ENCODE data around the gene MSH3.
"Not testable (repeated sequence)": the region's sequence is repeated elsewhere in the genome, so short reads cannot be mapped to it uniquely, and the experiment has no call there.

MSH3 gene

DNA sequence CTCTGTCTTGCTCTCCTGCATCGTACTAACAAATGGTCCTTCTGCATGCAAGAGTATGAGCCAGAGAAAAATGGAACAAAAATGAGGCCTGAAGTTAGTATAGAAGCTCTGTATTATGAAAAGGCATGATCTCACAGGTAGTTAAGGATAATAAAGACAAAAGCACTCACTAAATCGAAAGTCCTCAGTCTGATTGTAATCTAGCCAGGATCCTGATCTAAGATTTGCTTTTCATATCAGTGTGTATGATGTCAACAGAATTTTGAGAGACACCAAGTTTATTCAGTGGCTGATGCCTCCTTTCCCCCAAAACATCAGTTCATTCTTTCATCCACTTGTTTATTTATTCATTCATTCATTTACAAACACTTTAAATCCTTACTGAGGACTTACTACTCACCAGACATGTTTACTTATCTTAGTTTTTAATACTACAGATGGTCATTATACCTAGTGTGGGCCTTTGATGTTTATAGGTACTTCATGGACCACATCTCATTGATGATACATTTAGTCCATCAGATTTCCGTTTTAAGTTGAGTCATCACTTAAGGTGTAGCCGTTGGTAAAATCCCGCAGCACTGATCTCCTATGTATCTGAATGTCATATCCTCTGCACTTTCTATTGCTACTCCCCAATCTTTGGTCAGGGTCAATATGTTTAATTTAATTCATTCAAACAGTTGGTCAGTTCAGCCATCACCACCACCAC is 105.6 kb downstream of the MSH3 start:
- no peak for DNase-seq

DNA sequence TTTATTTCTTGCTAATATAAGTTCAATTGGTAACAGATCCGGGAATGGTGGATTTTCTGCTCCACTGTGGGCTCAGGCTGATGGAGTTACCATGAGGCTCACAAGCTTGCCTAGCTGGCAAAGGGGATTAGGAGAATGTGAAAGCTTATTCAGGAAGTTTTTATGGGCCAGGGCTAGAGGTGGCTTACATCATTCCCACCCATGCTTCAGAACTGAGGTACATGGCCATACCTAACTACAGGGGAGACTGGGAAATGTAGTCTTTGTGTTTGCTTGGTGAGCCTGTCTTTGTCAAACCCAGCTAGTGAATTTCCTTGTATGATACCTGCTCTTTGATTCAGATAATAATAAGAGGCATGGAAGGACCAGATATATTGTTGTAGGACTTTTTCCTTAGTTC is 106.2 kb downstream of the MSH3 start:
- DNase-seq = no peak

DNA sequence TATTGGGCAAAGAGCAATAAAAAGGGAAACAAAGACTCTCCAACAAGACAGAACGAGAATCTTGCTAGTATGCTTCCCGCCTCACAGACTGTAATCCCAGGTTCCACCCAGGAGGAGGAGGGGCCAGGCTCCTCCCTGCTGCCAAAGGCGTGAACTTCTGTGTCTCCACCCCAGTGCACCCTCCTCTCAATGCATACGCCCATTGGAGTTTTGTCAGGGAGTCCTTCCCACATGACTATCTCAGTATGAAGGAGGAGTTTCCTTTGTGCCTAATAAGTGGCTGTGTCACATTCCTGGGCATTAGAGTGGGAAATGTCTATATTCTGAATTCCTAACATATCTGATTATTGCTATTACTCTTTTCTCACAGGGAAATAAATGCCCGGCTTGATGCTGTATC is 106.7 kb downstream of the MSH3 start:
- DNase-seq = no peak

DNA sequence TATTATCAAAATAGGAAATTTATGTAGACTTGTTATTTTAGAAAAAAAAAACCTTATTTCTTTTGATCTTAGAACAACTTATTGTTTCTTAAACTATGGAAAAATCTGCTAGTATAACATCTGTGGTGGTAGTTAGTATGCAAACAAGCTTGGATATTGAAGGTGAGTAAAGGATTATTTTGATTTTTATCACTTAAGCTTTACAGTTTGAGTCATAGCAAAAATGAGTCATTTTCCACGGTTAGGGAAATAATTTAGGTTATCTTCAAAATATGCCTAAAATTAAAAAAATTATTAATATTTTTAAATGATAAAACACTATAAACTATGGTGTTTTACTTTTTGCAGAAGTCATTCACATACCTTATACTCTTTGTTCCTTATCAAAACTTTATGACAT is 107.5 kb downstream of the MSH3 start:
- DNase-seq = no peak

DNA sequence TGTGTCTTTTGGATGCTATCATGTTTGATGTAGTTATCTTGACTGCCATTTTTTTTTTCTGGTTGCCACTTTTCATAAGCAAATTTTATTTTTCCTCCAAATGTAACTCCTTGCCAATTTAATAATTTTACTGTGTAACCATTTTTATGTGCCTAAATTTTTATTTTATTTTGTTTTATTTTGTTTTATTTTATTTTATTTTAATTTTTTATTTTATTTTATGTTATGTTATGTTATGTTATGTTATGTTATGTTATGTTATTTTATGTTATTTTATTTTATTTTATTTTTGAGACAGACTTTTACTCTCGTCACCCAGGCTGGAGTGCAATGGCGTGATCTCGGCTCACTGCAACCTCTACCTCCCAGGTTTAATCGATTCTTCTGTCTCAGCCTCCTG is 108.1 kb downstream of the MSH3 start:
- DNase-seq = no peak

DNA sequence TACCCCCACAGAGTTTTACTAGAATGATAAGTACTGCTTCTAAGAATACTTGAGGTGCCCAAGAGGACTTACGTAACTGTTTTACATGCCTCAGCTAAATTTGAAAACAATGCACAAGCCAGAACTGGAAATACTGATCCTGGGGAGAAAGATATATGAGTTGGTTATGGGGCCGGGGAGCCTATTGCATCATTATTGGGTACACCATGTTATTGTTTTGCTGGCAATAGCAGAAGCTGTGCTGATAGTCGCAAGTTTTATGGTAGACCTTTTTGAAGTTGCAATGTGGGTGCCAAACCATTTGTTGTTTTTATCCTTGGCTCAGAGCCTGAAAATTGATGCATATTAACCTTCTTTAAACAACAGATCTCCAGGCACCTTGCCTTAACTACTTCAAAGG is 108.8 kb downstream of the MSH3 start:
- DNase-seq = peak; percentile 12

DNA sequence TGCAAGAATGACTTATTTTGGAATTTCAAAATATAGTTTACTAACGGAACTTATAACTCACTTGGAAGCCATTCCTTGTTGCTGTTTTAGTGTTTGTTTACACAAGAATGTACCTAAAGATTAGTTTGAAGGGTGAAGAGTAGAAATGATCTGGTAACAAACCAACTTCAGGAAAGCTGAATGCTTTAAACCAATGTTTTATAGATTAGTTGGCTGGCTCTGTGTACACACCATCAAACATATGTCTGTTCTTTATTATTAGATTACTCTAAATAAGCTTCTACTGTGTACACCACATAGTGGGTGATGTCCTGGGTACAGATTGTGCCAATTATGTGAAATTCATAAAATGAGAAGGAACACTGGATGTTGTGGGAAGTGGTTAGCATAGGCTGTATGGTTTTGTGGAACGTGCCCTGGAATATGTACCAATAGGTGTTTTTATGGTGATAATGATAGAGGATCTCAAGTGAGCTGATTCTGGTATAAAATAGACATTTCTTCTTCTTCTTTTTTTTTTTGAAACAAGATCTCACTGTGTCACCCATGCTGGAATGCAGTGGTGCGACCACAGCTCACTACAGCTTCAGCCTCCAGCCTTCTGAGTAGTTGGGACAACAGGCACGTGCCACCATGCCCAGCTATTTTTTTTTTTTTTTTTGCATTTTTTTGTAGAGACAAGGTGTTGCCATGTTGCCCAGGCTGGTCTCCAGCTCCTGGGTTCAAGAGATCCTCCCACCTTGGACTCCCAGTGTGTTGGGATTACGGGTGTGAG is 109.6 kb downstream of the MSH3 start:
- DNase-seq = no peak

DNA sequence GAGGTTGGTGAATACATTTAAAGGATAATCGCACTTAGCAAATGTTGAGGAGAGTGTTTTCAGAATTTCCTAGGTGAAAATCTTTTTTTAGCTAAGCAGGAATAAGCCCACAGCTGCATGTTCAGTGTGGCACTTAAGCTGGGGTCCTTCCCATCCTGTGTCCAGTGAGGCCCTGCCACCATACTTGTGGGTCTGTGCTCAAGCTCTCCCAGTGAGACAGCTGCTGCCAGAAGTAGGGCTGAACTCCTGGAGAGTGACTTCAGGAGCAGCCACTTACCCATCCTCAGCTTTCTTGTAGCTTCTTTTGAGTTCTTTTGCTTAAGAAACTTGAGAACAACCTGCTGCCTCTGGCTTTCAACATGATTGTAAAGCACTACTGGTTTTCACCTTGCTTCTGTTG is 110.3 kb downstream of the MSH3 start:
- no peak for DNase-seq

DNA sequence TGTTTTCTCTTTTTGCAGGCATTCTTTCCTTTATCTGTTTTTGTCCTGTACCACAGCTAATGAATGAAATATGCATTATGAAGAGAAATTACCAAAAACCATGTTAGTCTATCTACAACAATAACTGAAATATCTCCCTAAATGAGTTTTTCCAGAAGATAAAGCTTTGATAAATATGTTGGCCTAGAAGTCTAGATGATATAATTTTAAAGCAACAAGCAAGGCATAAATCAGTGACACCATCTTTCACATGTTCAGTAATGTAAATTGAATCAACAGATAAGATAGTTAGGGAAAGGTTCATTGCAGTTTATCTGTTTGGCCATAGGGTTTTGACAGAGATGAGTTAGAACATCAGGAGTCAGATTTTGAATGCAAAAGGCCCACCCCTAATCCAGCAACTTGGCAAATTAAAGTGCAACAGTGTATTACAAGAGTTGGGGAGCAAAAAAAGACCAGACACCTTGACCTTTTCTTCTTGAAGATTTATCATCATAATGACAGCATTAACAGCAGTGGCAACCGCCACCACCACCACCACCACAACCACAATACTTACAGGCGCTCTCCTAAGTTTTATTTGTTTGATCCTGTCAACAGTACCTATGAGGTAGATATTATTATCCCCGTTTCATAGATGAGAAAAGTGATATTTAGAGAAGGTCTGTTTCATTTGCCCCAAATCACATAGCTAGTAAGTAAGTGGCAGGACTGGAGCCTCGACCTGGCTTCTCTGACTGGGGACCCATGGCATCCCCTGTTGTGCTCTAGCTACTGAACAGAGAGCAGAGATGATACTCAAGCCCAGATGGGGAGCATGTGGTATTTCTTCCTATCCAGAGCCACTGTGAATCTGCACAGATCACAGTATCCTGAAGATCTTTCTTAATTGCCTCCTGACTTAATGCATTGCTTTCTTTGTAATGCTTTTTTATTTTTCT is 123.2 kb downstream of the MSH3 start:
- no peak for DNase-seq

DNA sequence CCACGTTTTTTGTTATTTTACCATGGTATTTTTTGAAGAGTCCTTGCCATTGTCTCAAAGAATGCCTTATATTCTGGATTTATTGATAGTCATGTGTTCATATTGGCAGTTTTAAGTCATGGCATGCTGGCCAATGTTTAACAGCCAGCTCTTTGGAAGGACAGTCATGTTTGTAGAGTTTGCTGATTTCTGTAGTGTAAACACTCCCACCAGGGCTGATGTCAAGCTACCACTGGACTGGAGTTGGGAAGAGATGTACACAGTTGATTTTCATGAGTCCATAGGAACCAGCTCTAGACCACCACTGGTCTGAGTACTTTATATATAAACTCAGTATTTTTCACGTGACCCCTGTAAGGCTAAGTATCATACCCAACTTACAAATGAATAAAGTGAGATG is 125.6 kb downstream of the MSH3 start:
- DNase-seq = no peak

DNA sequence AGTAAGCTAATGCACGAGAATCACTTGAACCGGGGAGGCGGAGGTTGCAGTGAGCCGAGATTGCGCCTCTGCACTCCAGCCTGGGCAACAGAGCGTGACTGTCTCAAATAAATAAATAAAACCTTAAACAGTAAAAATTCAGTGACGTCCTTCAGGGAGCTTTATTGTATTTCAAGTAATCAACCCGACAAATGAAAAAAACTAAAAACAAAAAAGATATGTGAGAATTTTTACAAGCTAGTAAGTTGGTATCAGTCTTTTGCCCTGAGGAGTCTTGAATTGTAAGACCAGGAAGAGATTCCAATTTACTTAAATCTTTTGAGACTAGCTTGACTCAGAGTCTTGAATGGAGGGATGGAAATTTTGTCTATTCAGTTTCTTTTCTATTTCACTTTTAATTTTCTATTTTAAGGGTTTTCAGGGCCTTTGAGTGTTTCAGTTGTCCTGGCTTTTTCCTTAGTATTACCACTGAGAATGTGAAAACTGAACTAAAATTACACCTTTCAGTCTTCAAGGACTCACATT is 126.4 kb downstream of the MSH3 start:
- DNase-seq = no peak

DNA sequence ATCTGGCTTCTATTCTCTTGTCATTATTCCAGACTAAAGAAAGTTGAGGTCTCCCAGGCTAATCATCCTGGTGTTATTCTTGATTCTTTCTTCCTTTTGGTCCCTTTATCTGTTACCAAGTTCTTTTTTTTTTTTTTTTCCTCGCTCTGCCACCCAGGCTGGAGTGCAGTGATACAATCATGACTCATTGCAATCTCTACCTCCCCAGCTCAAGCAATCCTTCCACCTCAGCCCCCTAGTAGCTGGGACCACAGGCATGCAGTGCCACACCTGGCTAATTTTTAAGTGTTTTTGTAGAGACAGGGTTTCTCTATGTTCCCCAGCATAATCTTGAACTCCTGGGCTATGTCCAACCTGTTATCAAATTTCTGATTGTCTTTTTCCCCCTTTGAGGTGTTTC is 126.9 kb downstream of the MSH3 start:
- no peak for DNase-seq

DNA sequence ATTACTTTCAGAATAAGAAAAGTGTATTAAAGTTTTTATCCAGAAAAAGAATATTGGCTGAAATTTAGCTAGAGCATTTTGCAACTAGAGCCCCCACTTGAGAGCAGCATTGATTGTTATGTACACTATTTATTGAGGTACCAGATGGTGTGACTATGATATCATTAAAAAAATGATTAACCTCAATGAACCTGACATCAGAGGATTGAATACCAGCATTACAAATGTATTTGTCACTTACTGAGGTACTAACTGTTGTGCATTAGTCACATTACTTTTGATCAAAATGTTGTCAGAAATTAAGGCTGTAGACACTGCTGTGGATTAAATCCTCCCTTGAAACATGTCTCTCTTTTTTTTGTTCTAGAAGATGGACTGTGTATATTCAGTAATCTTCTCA is 128.2 kb downstream of the MSH3 start:
- DNase-seq = no peak

DNA sequence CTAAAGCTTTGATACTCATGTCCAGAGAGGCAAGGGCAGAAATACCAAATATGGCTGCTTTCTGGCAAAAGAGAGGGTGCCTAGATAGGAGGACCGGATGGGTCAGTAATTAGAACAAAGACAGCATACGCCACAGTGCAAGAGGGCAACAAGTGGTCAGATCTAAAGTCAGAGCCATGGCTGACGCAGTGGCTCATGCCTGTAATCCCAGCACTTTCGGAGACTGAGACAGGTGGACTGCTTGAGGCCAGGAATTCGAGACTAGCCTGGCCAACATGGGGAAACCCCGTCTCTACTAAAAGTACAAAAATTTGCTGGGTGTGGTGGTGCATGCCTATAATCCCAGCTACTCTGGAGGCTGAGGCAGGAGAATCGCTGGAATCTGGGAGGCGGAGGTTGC is 129.3 kb downstream of the MSH3 start:
- not testable (repeated sequence) for DNase-seq

DNA sequence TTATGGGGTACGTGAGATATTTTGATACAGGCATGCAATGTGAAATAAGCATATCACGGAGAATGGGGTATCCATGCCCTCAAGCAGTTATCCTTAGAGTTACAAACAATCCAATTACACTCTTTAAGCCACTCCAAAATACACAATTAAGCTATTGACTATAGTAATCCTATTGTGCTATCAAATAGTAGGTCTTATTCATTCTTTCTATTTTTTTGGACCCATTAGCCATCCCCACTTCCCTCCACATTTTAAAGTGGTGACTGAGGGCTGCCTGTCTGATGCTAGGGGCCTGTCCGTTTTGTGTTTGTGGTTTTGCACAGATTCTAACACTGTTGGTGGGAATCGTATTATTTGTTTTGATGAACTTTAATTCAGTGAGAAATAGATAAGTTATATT is 130.0 kb downstream of the MSH3 start:
- no peak for DNase-seq

DNA sequence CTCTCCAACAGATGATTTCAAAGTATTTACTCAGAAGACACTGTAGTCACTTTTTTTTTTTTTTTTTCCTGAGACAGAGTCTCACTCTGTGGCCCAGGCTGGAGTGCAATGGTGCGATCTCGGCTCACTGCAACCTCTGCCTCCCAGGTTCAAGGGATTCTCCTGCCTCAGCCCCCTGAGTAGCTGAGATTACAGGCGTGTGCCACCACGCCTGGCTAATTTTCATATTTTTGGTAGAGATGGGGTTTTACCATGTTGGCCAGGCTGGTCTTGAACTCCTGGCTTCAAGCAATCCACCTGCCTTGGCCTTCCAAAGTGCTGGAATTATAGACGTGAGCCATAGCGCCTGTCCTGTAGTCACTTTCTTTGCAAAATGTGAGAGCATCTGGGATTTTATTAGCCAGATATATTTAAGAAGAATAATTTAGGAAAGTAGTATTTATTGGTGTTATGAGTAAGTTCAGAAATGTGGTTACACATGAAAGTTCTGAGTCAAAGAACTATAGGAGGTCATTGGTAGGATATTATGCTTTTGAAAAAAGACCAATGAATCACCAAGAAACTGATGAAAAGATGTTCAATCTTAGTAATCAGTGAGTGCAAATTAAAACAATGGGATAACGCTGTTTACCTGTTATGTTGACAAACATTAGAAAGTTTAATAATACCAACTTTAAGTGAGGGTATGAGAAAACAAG is 135.0 kb downstream of the MSH3 start:
- not testable (repeated sequence) for DNase-seq

DNA sequence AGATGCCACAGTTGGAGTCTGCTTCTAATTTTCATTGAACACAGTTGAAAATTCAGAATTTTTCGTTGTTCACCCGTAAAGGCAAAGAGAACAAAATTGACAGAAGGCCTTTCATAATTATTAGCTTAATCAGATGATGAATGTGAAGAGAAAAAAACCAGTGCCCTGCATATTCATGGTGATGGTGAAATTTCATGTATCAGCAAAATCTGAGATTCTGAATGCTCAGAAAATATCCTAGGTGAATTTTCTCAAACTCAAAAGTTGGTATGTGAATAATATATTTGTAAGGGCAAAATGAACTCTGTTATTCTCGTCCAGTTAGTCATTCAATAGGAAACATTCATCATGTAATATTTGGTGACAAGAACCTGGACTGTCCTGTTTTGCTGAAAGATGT is 136.2 kb downstream of the MSH3 start:
- no peak for DNase-seq

DNA sequence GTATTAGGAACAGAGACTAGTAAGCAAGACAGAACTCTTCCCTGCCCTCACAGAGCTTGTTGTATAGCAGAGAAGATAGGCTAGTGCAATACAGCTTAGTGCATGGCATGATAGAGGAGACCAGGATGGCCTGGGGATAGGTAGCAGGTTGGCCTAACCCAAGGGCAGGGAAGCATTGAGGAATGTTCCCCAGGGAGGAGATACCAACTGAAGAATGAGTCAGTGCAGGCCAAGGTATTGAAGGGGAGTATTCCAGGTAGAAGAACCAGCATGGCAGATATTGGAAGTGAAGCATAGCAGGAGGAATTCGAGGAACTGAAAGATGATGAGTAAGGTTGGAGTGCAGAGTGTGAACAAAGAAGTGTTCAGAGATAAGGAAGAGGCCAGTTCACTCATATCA is 138.9 kb downstream of the MSH3 start:
- DNase-seq = no peak

DNA sequence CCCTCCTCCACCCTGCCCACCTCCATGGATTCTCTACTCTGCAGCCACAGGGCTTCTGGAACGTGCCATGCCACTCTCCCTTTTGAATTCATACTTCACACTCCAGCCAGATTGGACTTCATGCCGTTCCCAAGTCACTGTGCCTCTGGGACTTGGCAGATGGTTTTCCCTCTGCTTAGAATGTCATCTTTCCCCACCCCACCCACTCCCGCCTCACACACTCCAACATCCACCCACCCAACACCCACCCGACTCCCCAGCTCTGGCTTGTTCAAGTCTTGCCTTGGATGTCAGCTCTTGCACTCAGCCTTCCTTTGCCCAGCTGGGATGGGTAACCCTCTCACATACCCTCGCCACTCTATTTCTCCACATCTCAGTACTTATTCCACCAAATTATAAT is 142.4 kb downstream of the MSH3 start:
- no peak for DNase-seq

DNA sequence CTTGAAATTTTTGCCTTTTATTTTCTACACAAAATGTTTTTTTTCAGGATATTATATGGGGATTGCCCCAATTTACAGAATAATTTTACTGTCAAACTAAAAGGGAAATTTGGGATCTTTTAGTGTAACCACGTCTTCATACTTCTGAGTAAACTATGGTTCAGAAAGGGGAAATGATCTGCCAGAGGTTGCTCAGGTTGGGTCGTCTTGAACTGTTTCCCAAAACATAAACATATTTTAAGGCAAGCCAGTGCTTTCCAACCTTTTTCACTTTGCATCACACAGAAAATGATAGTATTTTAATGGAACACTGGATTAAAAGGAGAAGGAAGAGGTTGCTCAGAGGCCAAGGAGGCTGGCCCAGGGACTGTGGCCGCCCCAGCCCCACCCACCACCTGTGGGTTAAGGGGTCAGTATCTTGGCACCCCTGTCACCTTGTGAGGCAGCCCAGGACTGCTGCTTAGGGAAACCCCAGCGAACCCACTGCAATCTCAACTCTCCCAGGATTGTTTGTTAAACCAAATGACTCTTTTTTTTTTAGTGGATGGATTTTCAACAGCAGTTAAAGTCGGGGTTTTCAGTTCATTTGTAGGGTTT is 143.1 kb downstream of the MSH3 start:
- no peak for DNase-seq

DNA sequence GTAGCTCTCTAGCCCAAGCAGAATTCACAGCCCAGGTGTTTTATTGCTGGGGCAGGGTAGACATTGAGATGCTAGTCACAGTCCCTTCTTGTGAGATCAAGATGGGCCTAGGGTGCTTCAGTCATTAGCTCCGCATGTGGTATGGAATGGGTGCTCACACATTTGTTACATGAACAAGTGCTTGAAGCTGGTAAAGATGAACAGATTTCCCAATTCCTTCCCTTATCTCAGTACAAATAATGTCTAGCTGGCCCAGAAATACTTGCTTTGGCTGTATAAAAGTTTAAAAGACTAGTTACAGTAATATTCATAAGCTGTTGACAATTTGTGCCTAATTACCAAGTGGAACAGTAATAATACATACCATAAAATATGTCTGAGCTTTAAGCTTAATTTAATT is 143.7 kb downstream of the MSH3 start:
- no peak for DNase-seq

DNA sequence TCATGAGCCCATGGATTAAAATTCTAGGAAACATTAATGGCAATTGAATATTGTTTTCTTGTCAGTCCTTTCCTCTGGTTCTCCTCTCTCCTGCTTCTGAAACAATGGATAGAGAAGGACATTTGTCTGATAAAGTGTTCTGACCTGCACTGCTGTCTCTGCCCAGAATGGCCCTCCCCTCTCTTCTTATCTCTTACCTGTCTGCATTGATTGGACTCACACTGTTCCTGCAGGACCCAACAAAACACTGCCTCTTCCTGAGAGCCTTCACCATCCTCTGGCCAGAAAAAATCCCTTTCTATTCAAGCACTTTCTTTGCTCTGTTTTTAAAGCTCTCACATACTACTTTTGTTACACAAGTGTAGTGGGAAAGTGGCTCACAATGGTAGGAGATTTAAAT is 144.2 kb downstream of the MSH3 start:
- no peak for DNase-seq
